Endodermal cell (in vitro differentiated cells): ENCODE measurements around the gene CD34. TPM values are rescaled to one million over a fixed set of nuclear protein-coding genes. Genes with fewer than 3 reads are reported as not detected.

Experiments
- DNase-seq: peaks from one replicate; pipeline ENCODE4 v3.0.0-alpha.2; 2017
- H3K27ac ChIP-seq: 2 replicates; pipeline ENCODE4 v1.5.1; 2013; ENCODE audit warnings: mild to moderate bottlenecking, low read depth, low read length, moderate library complexity
- H3K27me3 ChIP-seq: 2 replicates; pipeline ENCODE4 v1.6.1; 2013; ENCODE audit warnings: mild to moderate bottlenecking, low read length, moderate library complexity; ENCODE audit not compliant: insufficient read depth, control insufficient read depth, poor library complexity, severe bottlenecking
- H3K36me3 ChIP-seq: 2 replicates; pipeline ENCODE4 v1.7.0; 2013; ENCODE audit warnings: mild to moderate bottlenecking, low read length, moderate library complexity; ENCODE audit not compliant: control insufficient read depth, insufficient read depth
- H3K4me1 ChIP-seq: one replicate; pipeline ENCODE4 v1.7.0; 2013; ENCODE audit warnings: low read length; ENCODE audit not compliant: control insufficient read depth, insufficient read depth
- H3K4me3 ChIP-seq: 2 replicates; pipeline ENCODE4 v1.5.1; 2013; ENCODE audit warnings: mild to moderate bottlenecking, low read length, moderate library complexity
- H3K9ac ChIP-seq: 2 replicates; pipeline ENCODE4 v1.6.1; 2013; ENCODE audit warnings: mild to moderate bottlenecking, low read length, moderate library complexity; ENCODE audit not compliant: poor library complexity, severe bottlenecking; ENCODE audit errors: extremely low read depth
- H3K9me3 ChIP-seq: 2 replicates; pipeline ENCODE4 v1.6.1; 2013; ENCODE audit warnings: mild to moderate bottlenecking, low read length, moderate library complexity; ENCODE audit not compliant: control insufficient read depth
- H3K27ac Mint-ChIP-seq: 2 replicates; pipeline ENCODE4 v1.8.0; 2020; ENCODE audit warnings: mixed read lengths
- H3K27me3 Mint-ChIP-seq: 2 replicates; pipeline ENCODE4 v1.8.0; 2021; ENCODE audit warnings: mild to moderate bottlenecking, mixed read lengths; ENCODE audit not compliant: insufficient read depth
- H3K36me3 Mint-ChIP-seq: 2 replicates; pipeline ENCODE4 v1.8.0; 2020; ENCODE audit warnings: low read depth, mixed read lengths
- H3K4me1 Mint-ChIP-seq: 2 replicates; pipeline ENCODE4 v1.8.0; 2020; ENCODE audit warnings: mixed read lengths
- H3K4me3 Mint-ChIP-seq: 2 replicates; pipeline ENCODE4 v1.8.0; 2020; ENCODE audit warnings: mild to moderate bottlenecking, moderate library complexity, mixed read lengths
- H3K9me3 Mint-ChIP-seq: 2 replicates; pipeline ENCODE4 v1.8.0; 2020; ENCODE audit warnings: mild to moderate bottlenecking, mixed read lengths
- WGBS, 2 experiments: methylation state at CpG; one replicate each; pipeline versions ENCODE4 v1.1.5 to v1.1.7; 2013; ENCODE audit warnings: missing lambda C conversion rate in 2 of 2, mixed read lengths in 1 of 2; ENCODE audit not compliant: insufficient coverage in 1 of 2, insufficient read length in 1 of 2; 5-methylcytosine and 5-hydroxymethylcytosine counted together
- total RNA-seq, 2 donors: library from RNA; stranded (reverse); fragmentation: NEBNext Ultra II Directional in 1 of 2; extraction: Animal tissue kit (Norgen Biotek cat#: 25700) in 1 of 2; gene quantifications; 2 replicates in 1 of 2; 3 replicates in 1 of 2; pipeline ENCODE4 v1.2.1, GENCODE V29; 2021
- TF ChIP-seq, protein P1 (sequence below): fragments of 200-600 bp; sonication (generic); conservative IDR thresholded peaks from 2 replicates; pipeline ENCODE4 v1.5.0; 2021; ENCODE audit warnings: antibody characterized with exemption, mild to moderate bottlenecking

The CD34 gene
- total RNA-seq, 2 donors from 2014 or later: 1.6 to 6.9 TPM

GRCh38 chr1:207903053-207903452 is 7.9 kb downstream of the CD34 start:
- Histone ChIP-seq H3K9ac (no peak overlapping the region), H3K4me1 (no peaks in the 10 kb centered on the region), H3K27ac (no peak overlapping the region), H3K4me3 (no peak overlapping the region), H3K9me3 (no peaks in the 10 kb centered on the region), H3K36me3 (no peaks in the 10 kb centered on the region), H3K27me3 (no peaks in the 10 kb centered on the region)
- H3K4me3 Mint-ChIP-seq: no peak overlapping the region
- peaks cover 13% of the 10 kb centered on the region for H3K27me3 Mint-ChIP-seq
- DNase-seq: no peak
- H3K27ac Mint-ChIP-seq: no peak overlapping the region
- no peaks in the 10 kb centered on the region for H3K9me3 Mint-ChIP-seq
- peaks cover 4% of the 10 kb centered on the region for H3K4me1 Mint-ChIP-seq
- 93 to 100% methylated on average over 1 to 2 of the region's 2 CpGs for WGBS, 2 experiments
- TF ChIP-seq, protein P1, sequence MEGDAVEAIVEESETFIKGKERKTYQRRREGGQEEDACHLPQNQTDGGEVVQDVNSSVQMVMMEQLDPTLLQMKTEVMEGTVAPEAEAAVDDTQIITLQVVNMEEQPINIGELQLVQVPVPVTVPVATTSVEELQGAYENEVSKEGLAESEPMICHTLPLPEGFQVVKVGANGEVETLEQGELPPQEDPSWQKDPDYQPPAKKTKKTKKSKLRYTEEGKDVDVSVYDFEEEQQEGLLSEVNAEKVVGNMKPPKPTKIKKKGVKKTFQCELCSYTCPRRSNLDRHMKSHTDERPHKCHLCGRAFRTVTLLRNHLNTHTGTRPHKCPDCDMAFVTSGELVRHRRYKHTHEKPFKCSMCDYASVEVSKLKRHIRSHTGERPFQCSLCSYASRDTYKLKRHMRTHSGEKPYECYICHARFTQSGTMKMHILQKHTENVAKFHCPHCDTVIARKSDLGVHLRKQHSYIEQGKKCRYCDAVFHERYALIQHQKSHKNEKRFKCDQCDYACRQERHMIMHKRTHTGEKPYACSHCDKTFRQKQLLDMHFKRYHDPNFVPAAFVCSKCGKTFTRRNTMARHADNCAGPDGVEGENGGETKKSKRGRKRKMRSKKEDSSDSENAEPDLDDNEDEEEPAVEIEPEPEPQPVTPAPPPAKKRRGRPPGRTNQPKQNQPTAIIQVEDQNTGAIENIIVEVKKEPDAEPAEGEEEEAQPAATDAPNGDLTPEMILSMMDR: peak; percentile 4
- no peaks in the 10 kb centered on the region for H3K36me3 Mint-ChIP-seq

GRCh38 chr1:207902566-207902965 is 8.4 kb downstream of the CD34 start:
- H3K27me3 ChIP-seq: no peaks in the 10 kb centered on the region
- TF ChIP-seq, protein P1: peak; percentile 33
- WGBS, 2 experiments: 96 to 100% methylated on average over 2 to 5 of the region's 5 CpGs
- no peaks in the 10 kb centered on the region for H3K4me1 ChIP-seq
- no peaks in the 10 kb centered on the region for H3K36me3 ChIP-seq
- DNase-seq: no peak
- Mint-ChIP-seq H3K9me3 (no peaks in the 10 kb centered on the region), H3K4me3 (no peak overlapping the region), H3K4me1 (peaks cover 4% of the 10 kb centered on the region), H3K27me3 (peaks cover 13% of the 10 kb centered on the region), H3K36me3 (no peaks in the 10 kb centered on the region), H3K27ac (no peak overlapping the region)
- H3K9ac ChIP-seq: no peak overlapping the region
- no peak overlapping the region for H3K27ac ChIP-seq
- no peak overlapping the region for H3K4me3 ChIP-seq
- H3K9me3 ChIP-seq: no peaks in the 10 kb centered on the region

GRCh38 chr1:207901041-207901653 is 9.8 kb downstream of the CD34 start:
- H3K27me3 ChIP-seq: no peaks in the 10 kb centered on the region
- no peaks in the 10 kb centered on the region for H3K36me3 ChIP-seq
- no peaks in the 10 kb centered on the region for H3K9me3 ChIP-seq
- no peak overlapping the region for H3K27ac ChIP-seq
- 98 to 100% methylated on average over 2 of the region's 2 CpGs for WGBS, 2 experiments
- H3K4me3 ChIP-seq: no peak overlapping the region
- H3K4me1 Mint-ChIP-seq: peaks cover 4% of the 10 kb centered on the region
- no peak overlapping the region for H3K27ac Mint-ChIP-seq
- no peaks in the 10 kb centered on the region for H3K36me3 Mint-ChIP-seq
- H3K4me1 ChIP-seq: no peaks in the 10 kb centered on the region
- no peak overlapping the region for H3K9ac ChIP-seq
- peaks cover 10% of the 10 kb centered on the region for H3K27me3 Mint-ChIP-seq
- DNase-seq: no peak
- H3K4me3 Mint-ChIP-seq: no peak overlapping the region
- TF ChIP-seq, protein P1: no peak
- H3K9me3 Mint-ChIP-seq: no peaks in the 10 kb centered on the region
